ENCODE results near the gene TUBG2. TPM values are rescaled to one million over a fixed set of nuclear protein-coding genes. Genes with fewer than 3 reads are reported as not detected.

TUBG2 gene
- total RNA-seq, 4 donors from 2014 or later, result 20.4 to 38.7 (median 24.4) TPM

- no peaks in the 10 kb centered on the region for H3K9me3 ChIP-seq
- WGBS, 2 donors, result 60 to 78% methylated on average over 14 of the region's 14 CpGs
- H3K27me3 ChIP-seq, result no peaks in the 10 kb centered on the region
- no peaks in the 10 kb centered on the region for H3K36me3 ChIP-seq
- peaks cover 12 to 33% of the 10 kb centered on the region in 2 donors for H3K4me1 ChIP-seq
- TF ChIP-seq CTCF (IDR thresholded peaks at IDR 0.05) (no peak), POLR2A (IDR thresholded peaks at IDR 0.05) (no peak)
- intact Hi-C loops (cut with DNase I), result no loop called here
- no peak for DNase-seq
- no peak overlapping the region for H3K27ac ChIP-seq
- no peak overlapping the region for H3K4me3 ChIP-seq (replicated peaks in 1 of 3)
Measured at GRCh38 chr17:42685831-42686230, 26.7 kb downstream of the TUBG2 start.

- TF ChIP-seq CTCF (IDR thresholded peaks at IDR 0.05), result no peak
- TF ChIP-seq POLR2A (IDR thresholded peaks at IDR 0.05), result no peak
- Histone ChIP-seq H3K4me1 (peaks cover 12 to 31% of the 10 kb centered on the region in 2 donors), H3K9me3 (no peaks in the 10 kb centered on the region), H3K27ac (no peak overlapping the region), H3K4me3 (replicated peaks in 1 of 3) (no peak overlapping the region), H3K36me3 (no peaks in the 10 kb centered on the region), H3K27me3 (no peaks in the 10 kb centered on the region)
- 58 to 59% methylated on average over 32 of the region's 32 CpGs for WGBS, 2 donors
- no peak for DNase-seq
- intact Hi-C loops (cut with DNase I), result no loop called here
Measured at GRCh38 chr17:42686520-42687128, 27.5 kb downstream of the TUBG2 start.

GRCh38 chr17:42687707-42688320, 28.7 kb downstream of the TUBG2 start:
- H3K4me1 ChIP-seq, result peaks cover 6 to 21% of the 10 kb centered on the region in 2 donors
- TF ChIP-seq CTCF (IDR thresholded peaks at IDR 0.05) (no peak), POLR2A (IDR thresholded peaks at IDR 0.05) (no peak)
- no peak for DNase-seq
- intact Hi-C loops (cut with DNase I), result no loop called here
- no peaks in the 10 kb centered on the region for H3K27me3 ChIP-seq
- H3K4me3 ChIP-seq (replicated peaks in 1 of 3), result no peak overlapping the region
- no peaks in the 10 kb centered on the region for H3K9me3 ChIP-seq
- no peaks in the 10 kb centered on the region for H3K36me3 ChIP-seq
- 59 to 60% methylated on average over 26 to 27 of the region's 27 CpGs for WGBS, 2 donors
- no peak overlapping the region for H3K27ac ChIP-seq

GRCh38 chr17:42690596-42690995, 31.5 kb downstream of the TUBG2 start:
- 77 to 81% methylated on average over 7 to 10 of the region's 10 CpGs for WGBS, 2 donors
- Histone ChIP-seq H3K27me3 (no peaks in the 10 kb centered on the region), H3K36me3 (no peaks in the 10 kb centered on the region), H3K4me3 (replicated peaks in 1 of 3) (no peak overlapping the region), H3K27ac (no peak overlapping the region), H3K9me3 (no peaks in the 10 kb centered on the region), H3K4me1 (no peaks in the 10 kb centered on the region)
- no peak for DNase-seq
- intact Hi-C loops (cut with DNase I), result no loop called here
- no peak for TF ChIP-seq POLR2A (IDR thresholded peaks at IDR 0.05)
- no peak for TF ChIP-seq CTCF (IDR thresholded peaks at IDR 0.05)

GRCh38 chr17:42691021-42691545, 32.0 kb downstream of the TUBG2 start:
- WGBS, 2 donors, result 84 to 89% methylated on average over 10 to 11 of the region's 12 CpGs
- H3K4me1 ChIP-seq, result no peaks in the 10 kb centered on the region
- intact Hi-C loops (cut with DNase I), result no loop called here

More at GRCh38 chr17:42691021-42691545, 32.0 kb downstream of the TUBG2 start:
- no peaks in the 10 kb centered on the region for H3K36me3 ChIP-seq
- TF ChIP-seq CTCF (IDR thresholded peaks at IDR 0.05) (no peak), POLR2A (IDR thresholded peaks at IDR 0.05) (no peak)
- H3K9me3 ChIP-seq, result no peaks in the 10 kb centered on the region
- H3K4me3 ChIP-seq (replicated peaks in 1 of 3), result no peak overlapping the region
- no peak overlapping the region for H3K27ac ChIP-seq
- no peak for DNase-seq
- no peaks in the 10 kb centered on the region for H3K27me3 ChIP-seq

Data from thyroid gland (tissue), 4 donors.